ENCODE measurements around the gene HYAL1.

GRCh38 chr3:50300681-50301254 lies 2.6 kb downstream of the HYAL1 start:
- TF ChIP-seq ARNTL (CRISPR knock-in tag; IDR thresholded peaks at IDR 0.05; ENCODE audit: borderline replicate concordance, low read depth), result no peak
- TF ChIP-seq RARB (CRISPR knock-in tag; IDR thresholded peaks at IDR 0.05), result no peak
- no peak for TF ChIP-seq SNAI2 (CRISPR knock-in tag; IDR thresholded peaks at IDR 0.05)
